ENCODE results near the gene WHRN. TPM values are rescaled to one million over a fixed set of nuclear protein-coding genes. Genes with fewer than 3 reads are reported as not detected.

WHRN gene
- 4.4 and 10.6 TPM in 2 replicates for total RNA-seq (2014; rRNA removed; shearing (Covaris generic))

GRCh38 chr9:114505187-114506081 is at the start of gene WHRN:
Gene WHRN (minus strand): TSS chr9:114505473. CDS start chr9:114504801, 672 bp downstream.
- peak; percentile 99 for DNase-seq
- H3K36me3 ChIP-seq (replicated peaks; ENCODE audit: control insufficient read depth, insufficient read depth, low read length): no peaks in the 10 kb centered on the region
- peak within 1 kb of the TSS; percentile 63 for H3K4me3 ChIP-seq (ENCODE audit: insufficient read depth, low read depth, low read length)
- H3K27me3 ChIP-seq (ENCODE audit: control insufficient read depth, insufficient read depth, low read length): peaks cover 13% of the 10 kb centered on the region

DNA sequence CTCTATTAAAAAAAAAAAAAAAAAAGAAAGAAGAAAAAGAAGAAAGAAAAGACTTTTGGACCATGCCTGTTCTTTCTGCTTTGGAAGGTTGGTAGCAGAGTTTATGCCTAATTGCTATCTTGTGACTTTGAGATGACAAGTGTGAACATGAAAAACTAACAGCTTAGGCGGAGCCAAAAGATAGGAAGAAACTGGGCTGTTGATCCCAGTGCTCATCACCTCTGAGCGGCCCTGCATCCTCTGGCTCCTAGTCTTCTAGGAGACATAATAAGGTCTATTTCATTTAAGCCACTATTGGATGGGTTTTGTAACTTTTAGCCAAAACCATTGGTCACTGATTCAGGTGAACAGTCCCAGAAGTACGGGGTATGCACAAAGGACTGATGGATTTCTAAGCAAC is 47.9 kb upstream of the WHRN start:
- DNase-seq: no peak
- Histone ChIP-seq H3K27me3 (ENCODE audit: control insufficient read depth, insufficient read depth, low read length) (no peaks in the 10 kb centered on the region; the same call in 1 of the 2 replicates), H3K4me3 (ENCODE audit: insufficient read depth, low read depth, low read length) (no peak overlapping the region), H3K36me3 (replicated peaks; ENCODE audit: control insufficient read depth, insufficient read depth, low read length) (no peaks in the 10 kb centered on the region)

- no peak for DNase-seq
- no peak overlapping the region for H3K4me3 ChIP-seq (ENCODE audit: insufficient read depth, low read depth, low read length)
- H3K36me3 ChIP-seq (replicated peaks; ENCODE audit: control insufficient read depth, insufficient read depth, low read length): no peaks in the 10 kb centered on the region
- no peaks in the 10 kb centered on the region; the same call in 1 of the 2 replicates for H3K27me3 ChIP-seq (ENCODE audit: control insufficient read depth, insufficient read depth, low read length)
These were observed 47.4 kb upstream of the WHRN start for GRCh38 chr9:114552706-114553105.

- H3K4me3 ChIP-seq (ENCODE audit: insufficient read depth, low read depth, low read length): no peak overlapping the region
- H3K36me3 ChIP-seq (replicated peaks; ENCODE audit: control insufficient read depth, insufficient read depth, low read length): no peaks in the 10 kb centered on the region
- no peaks in the 10 kb centered on the region; the same call in 1 of the 2 replicates for H3K27me3 ChIP-seq (ENCODE audit: control insufficient read depth, insufficient read depth, low read length)
- no peak for DNase-seq
These were observed 46.7 kb upstream of the WHRN start for GRCh38 chr9:114551750-114552685.

DNA sequence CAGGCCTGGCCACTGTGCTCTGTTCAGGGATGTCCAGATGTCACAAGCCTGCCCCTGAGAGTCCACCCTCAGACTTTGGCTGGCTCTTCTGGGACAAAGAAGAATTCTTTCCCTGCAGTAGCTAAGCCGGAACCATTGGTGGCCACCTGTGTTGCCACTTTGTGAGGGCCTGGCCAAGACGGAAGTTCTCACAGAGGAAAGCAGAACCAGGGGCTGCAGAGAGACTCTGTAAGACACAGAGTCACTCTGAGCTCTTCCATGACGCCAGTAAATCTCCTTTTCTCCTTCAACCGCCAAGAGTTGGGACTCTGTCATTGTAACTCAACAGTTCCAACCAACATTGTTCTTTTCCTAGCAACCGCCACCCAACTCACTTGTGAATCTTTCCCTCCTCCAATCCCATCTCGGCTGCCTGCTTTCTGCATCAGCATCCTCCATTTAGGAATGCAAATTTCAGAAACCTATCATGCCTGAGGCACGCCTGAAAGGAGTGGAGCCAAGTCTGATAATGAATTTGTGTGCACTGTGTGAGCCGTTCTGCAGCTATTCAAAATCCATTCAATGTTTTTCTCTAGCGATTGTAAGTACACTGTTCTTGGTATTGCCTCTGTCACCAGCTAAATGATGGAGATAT is 44.5 kb upstream of the WHRN start:
- peaks cover 2% of the 10 kb centered on the region; the same call in 1 of the 2 replicates for H3K27me3 ChIP-seq (ENCODE audit: control insufficient read depth, insufficient read depth, low read length)
- H3K36me3 ChIP-seq (replicated peaks; ENCODE audit: control insufficient read depth, insufficient read depth, low read length): no peaks in the 10 kb centered on the region
- H3K4me3 ChIP-seq (ENCODE audit: insufficient read depth, low read depth, low read length): no peak overlapping the region
- no peak for DNase-seq

DNA sequence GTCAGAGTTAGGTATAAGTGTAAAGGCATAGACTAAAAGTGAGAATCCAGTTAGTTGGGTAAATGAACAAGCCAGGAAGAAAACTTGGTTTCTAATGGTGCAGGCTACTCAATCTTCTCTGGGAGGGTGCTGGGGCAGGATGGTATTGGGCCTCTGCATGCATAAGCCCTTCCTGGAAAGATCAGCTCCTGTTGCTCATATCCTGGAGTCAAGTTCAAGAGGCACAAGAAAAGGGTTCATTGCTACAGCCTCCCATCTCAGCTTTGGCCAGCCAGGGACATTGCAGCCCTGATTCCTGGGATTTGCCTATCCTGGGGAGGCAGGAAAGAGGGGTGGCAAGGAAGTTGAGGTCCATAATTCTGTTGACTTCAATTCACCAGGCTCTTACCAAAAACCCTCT is 41.6 kb upstream of the WHRN start:
- H3K27me3 ChIP-seq (ENCODE audit: control insufficient read depth, insufficient read depth, low read length): peaks cover 2% of the 10 kb centered on the region; the same call in 1 of the 2 replicates
- H3K4me3 ChIP-seq (ENCODE audit: insufficient read depth, low read depth, low read length): no peak overlapping the region
- H3K36me3 ChIP-seq (replicated peaks; ENCODE audit: control insufficient read depth, insufficient read depth, low read length): no peaks in the 10 kb centered on the region
- no peak for DNase-seq

GRCh38 chr9:114545055-114545454 is 39.8 kb upstream of the WHRN start:
- no peak for DNase-seq
- no peak overlapping the region for H3K4me3 ChIP-seq (ENCODE audit: insufficient read depth, low read depth, low read length)

DNA sequence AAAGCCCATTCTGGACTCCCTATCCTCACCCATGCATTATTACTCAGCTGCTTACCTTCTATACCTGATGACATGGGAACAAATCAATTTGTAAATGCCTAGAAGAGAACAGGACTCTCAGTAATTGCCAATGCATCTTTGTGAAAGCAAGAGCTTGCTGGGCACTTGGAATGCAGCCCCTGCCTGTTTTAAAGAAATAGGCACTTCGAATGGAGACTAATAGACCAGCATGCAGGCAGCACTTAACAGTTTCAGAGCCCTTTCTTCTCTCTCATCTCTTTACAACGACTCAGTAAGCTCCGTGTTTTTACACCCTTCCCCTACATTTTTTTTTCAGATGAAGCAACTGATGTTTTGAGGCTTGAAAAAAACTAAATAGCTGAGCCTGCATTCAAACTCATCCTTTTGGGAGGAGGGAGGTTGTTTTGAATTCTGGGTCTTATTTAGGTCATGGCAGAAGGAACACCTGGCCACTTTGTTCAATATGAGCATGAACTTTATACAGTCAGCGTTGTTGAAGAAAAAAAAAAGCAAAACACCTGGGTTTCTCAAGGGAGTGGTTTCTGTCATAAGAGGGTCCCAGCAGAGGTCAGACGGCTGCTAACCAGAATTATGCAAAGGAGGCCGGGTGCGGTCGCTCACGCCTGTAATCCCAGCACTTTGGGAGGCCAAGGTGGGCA is 34.6 kb upstream of the WHRN start:
- DNase-seq: no peak
- no peaks in the 10 kb centered on the region for H3K36me3 ChIP-seq (replicated peaks; ENCODE audit: control insufficient read depth, insufficient read depth, low read length)
- no peak overlapping the region for H3K4me3 ChIP-seq (ENCODE audit: insufficient read depth, low read depth, low read length)
- H3K27me3 ChIP-seq (ENCODE audit: control insufficient read depth, insufficient read depth, low read length): no peaks in the 10 kb centered on the region

More at GRCh38 chr9:114545055-114545454, 39.8 kb upstream of the WHRN start:
- Histone ChIP-seq H3K36me3 (replicated peaks; ENCODE audit: control insufficient read depth, insufficient read depth, low read length) (no peaks in the 10 kb centered on the region), H3K27me3 (ENCODE audit: control insufficient read depth, insufficient read depth, low read length) (peaks cover 2% of the 10 kb centered on the region; the same call in 1 of the 2 replicates)

DNA sequence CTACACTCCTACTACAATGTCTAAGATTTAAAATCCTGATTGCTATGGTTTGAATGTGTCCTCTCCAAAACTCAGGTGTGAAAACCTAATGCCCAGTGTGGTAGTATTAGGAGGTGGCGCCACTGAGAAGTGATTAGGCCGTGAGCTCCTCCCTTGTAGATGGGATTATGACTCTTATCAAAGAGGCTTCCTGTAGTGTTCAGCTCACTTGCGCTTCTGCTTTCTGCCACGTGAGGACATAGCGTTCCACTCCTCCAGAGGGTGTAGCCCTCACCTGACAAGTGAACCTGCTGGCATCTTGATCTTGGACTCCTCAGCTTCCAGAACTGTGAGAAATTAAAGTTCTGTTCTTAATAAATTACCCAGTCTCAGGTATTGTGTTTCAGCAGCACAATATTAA is 33.0 kb upstream of the WHRN start:
- peak; percentile 60 for DNase-seq
- H3K27me3 ChIP-seq (ENCODE audit: control insufficient read depth, insufficient read depth, low read length): no peaks in the 10 kb centered on the region
- no peaks in the 10 kb centered on the region for H3K36me3 ChIP-seq (replicated peaks; ENCODE audit: control insufficient read depth, insufficient read depth, low read length)
- no peak overlapping the region for H3K4me3 ChIP-seq (ENCODE audit: insufficient read depth, low read depth, low read length)

DNA sequence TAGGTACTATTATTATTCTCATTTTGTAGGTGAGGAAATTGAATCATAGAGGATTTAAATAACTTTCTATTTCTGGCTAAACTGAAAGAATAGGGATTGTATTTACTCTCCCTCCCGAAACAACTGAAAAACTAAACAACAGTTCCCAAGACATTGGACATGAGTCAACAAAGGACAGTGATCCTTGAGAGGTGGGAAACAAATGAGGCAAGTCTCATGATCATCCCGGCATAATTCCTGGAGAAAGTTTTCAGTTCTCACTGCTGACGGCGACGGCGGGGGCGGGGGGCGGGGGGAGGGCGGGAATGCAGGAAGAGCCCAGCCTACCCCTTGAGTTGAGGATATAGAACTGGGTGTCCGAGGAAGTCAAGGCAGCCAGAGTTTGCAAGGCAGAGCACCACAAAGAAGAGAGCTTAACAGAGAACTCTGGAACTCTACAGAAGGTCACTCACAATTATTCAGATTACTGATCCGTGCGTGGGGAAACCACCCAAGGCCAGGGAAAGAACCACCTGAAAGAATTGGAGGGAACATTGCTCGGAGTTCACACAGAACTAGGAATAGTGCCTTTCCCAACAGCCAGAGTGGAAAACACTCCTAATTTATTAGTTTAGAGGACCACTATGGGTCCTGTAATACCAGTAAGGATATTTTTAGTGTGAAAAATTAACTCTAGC is 27.4 kb upstream of the WHRN start:
- DNase-seq: peak; percentile 54
- no peak overlapping the region for H3K4me3 ChIP-seq (ENCODE audit: insufficient read depth, low read depth, low read length)

GRCh38 chr9:114529285-114529684 is 24.0 kb upstream of the WHRN start:
- H3K4me3 ChIP-seq (ENCODE audit: insufficient read depth, low read depth, low read length): no peak overlapping the region
- peaks cover 3% of the 10 kb centered on the region; the same call in 1 of the 2 replicates for H3K27me3 ChIP-seq (ENCODE audit: control insufficient read depth, insufficient read depth, low read length)
- no peaks in the 10 kb centered on the region for H3K36me3 ChIP-seq (replicated peaks; ENCODE audit: control insufficient read depth, insufficient read depth, low read length)
- DNase-seq: no peak

More for the DNA sequence above, 27.4 kb upstream of the WHRN start:
- no peaks in the 10 kb centered on the region for H3K36me3 ChIP-seq (replicated peaks; ENCODE audit: control insufficient read depth, insufficient read depth, low read length)
- no peaks in the 10 kb centered on the region for H3K27me3 ChIP-seq (ENCODE audit: control insufficient read depth, insufficient read depth, low read length)

DNA sequence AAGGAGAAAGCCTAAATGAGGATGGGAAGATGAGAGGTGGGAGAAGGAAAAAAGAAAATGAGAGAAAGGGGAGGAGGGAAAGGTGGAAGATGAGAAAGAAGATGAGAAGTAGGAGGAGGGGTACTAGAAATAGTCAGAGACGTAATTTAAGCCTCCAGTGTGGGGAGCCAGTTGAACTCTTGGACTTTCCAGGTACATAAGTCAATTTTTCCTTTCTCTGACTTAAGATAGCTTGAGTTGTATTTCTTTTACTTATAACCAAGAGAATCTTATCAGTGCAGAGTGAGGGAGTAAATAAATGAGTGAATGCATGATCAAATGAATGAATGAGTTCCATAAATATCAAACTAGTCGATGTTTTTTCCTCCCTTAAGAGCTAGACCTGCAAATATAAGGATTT is 21.5 kb upstream of the WHRN start:
- peaks cover 3% of the 10 kb centered on the region; the same call in 1 of the 2 replicates for H3K27me3 ChIP-seq (ENCODE audit: control insufficient read depth, insufficient read depth, low read length)
- H3K36me3 ChIP-seq (replicated peaks; ENCODE audit: control insufficient read depth, insufficient read depth, low read length): no peaks in the 10 kb centered on the region
- DNase-seq: no peak
- H3K4me3 ChIP-seq (ENCODE audit: insufficient read depth, low read depth, low read length): no peak overlapping the region

- Histone ChIP-seq H3K4me3 (ENCODE audit: insufficient read depth, low read depth, low read length) (no peak overlapping the region), H3K27me3 (ENCODE audit: control insufficient read depth, insufficient read depth, low read length) (peaks cover 3% of the 10 kb centered on the region; the same call in 1 of the 2 replicates), H3K36me3 (replicated peaks; ENCODE audit: control insufficient read depth, insufficient read depth, low read length) (no peaks in the 10 kb centered on the region)
- no peak for DNase-seq
These were observed 20.2 kb upstream of the WHRN start for GRCh38 chr9:114525513-114525912.
